Fibroblast of skin of left biceps (primary cell): Measurements from ENCODE around the gene AP4M1.

ENCODE experiments used
- DNase-seq, 2 experiments: peaks; one replicate each; pipeline ENCODE4 v3.0.0-alpha.2; 2013; ENCODE audit warnings: low read depth in 2 of 2

Gene AP4M1

GRCh38 chr7:100101016-100101862 is at the start of gene AP4M1, which contains the start of gene MCM7:
AP4M1 (plus strand) TSS chr7:100101643; CDS start chr7:100101715, 72 bp downstream.
MCM7 (minus strand) TSS chr7:100101397; CDS start chr7:100101294, 103 bp downstream.
- DNase-seq = peak; percentile 98

GRCh38 chr7:100053215-100053614 is 48.2 kb upstream of the AP4M1 start:
- no peak for DNase-seq

- no peak for DNase-seq
These were observed 44.4 kb upstream of the AP4M1 start for GRCh38 chr7:100057006-100057405.

GRCh38 chr7:100059251-100059739 is 42.1 kb upstream of the AP4M1 start:
- no peak for DNase-seq

GRCh38 chr7:100061518-100062193 is 39.8 kb upstream of the AP4M1 start:
- no peak for DNase-seq

- DNase-seq = no peak
These were observed 38.1 kb upstream of the AP4M1 start for GRCh38 chr7:100063376-100063775.

GRCh38 chr7:100064162-100064561 is 37.3 kb upstream of the AP4M1 start:
- no peak for DNase-seq

- DNase-seq = peak; percentile 66 to 67
These were observed 35.8 kb upstream of the AP4M1 start for GRCh38 chr7:100065452-100066186.

GRCh38 chr7:100066953-100067352 is 34.5 kb upstream of the AP4M1 start:
- no peak for DNase-seq

GRCh38 chr7:100069991-100070390 is 31.5 kb upstream of the AP4M1 start:
- no peak for DNase-seq

- DNase-seq = no peak
These were observed 30.3 kb upstream of the AP4M1 start for GRCh38 chr7:100071018-100071723.

- DNase-seq = no peak
These were observed 29.0 kb upstream of the AP4M1 start for GRCh38 chr7:100072462-100072861.

GRCh38 chr7:100074841-100075240 is 26.6 kb upstream of the AP4M1 start:
- DNase-seq = no peak

- DNase-seq = no peak
These were observed 26.0 kb upstream of the AP4M1 start for GRCh38 chr7:100075418-100075817.

- DNase-seq = no peak
These were observed 24.2 kb upstream of the AP4M1 start for GRCh38 chr7:100077205-100077604.

GRCh38 chr7:100079024-100079560 is 22.4 kb upstream of the AP4M1 start:
- no peak for DNase-seq

- no peak for DNase-seq
These were observed 20.4 kb upstream of the AP4M1 start for GRCh38 chr7:100080907-100081534.

- DNase-seq = peak; percentile 98
These were observed 19.8 kb upstream of the AP4M1 start, which contains the start of gene ZNF3 for GRCh38 chr7:100081535-100082102. ZNF3 (minus strand) TSS chr7:100081723; CDS start chr7:100077357, 4,366 bp downstream.

GRCh38 chr7:100082978-100083377 is 18.5 kb upstream of the AP4M1 start:
- DNase-seq = no peak

- DNase-seq = no peak
These were observed 15.9 kb upstream of the AP4M1 start for GRCh38 chr7:100085515-100085914.
